A673 (cell line): ENCODE measurements around the gene RXRA.

Source experiments
- CTCF ChIP-seq: fragments of 300-800, 200-600 bp; sonication (generic); conservative IDR thresholded peaks from 2 replicates; pipeline ENCODE4 v1.5.1; 2017; ENCODE audit warnings: low read depth, mild to moderate bottlenecking, antibody characterized with exemption, low read length, moderate library complexity, mixed read lengths
- EZH2 ChIP-seq: fragments of 200-600 bp; sonication (generic); IDR thresholded peaks from 2 replicates; pipeline ENCODE4 v1.6.1; 2017; ENCODE audit warnings: borderline replicate concordance, low read depth, mild to moderate bottlenecking, mixed read lengths, antibody characterized with exemption, low read length; ENCODE audit not compliant: poor library complexity, severe bottlenecking

DNA sequence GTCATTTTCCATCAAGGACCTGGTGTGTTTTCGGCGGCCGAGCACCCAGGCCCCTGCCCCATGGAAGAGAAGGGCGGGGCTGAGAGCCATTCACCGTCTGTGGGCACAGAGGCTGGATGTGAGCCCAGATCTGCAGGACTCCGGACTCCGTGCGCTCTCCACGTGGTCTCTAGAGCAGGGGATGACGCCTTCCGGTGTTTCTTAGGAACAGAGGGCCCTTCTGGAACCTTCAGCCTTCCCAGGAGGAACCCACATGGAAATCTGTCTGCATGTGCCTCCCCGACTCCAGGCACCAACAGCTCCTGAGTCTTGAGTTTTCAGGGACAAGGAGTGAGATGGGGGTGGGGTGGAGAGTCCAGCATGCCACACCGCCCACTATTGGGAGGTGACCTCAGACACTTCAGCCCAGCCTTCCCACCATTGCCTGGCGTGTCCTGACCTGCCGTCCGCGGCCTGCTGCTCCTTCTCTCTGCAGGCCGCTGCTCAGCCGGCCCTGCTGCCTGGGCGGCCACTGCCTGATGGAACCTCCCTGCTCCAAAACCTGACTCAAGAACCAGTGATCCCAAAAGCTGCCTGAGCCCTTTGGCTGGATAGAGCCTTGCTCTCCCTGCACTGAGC, 2.4 kb upstream of the RXRA start:
- TF ChIP-seq EZH2: no peak
- no peak for TF ChIP-seq CTCF
